ENCODE measurements around the gene ASCL5.

Gene ASCL5

GRCh38 chr1:201077116-201077515, 49.9 kb downstream of the ASCL5 start:
- H3K4me3 ChIP-seq (ENCODE audit: low read depth, low read length) = no peak overlapping the region
- no peak for TF ChIP-seq MAX (IDR thresholded peaks at IDR 0.05; ENCODE audit: low read depth, low read length)
- no peak for TF ChIP-seq MYC (IDR thresholded peaks at IDR 0.05; ENCODE audit: low read depth, low read length)
- no peak for TF ChIP-seq POLR2A (IDR thresholded peaks at IDR 0.05; ENCODE audit: extremely low read depth, insufficient read length)
- no peak for TF ChIP-seq CTCF (IDR thresholded peaks at IDR 0.05; ENCODE audit: low read depth, low read length)
- no peak for DNase-seq (ENCODE audit: low read depth)

DNA sequence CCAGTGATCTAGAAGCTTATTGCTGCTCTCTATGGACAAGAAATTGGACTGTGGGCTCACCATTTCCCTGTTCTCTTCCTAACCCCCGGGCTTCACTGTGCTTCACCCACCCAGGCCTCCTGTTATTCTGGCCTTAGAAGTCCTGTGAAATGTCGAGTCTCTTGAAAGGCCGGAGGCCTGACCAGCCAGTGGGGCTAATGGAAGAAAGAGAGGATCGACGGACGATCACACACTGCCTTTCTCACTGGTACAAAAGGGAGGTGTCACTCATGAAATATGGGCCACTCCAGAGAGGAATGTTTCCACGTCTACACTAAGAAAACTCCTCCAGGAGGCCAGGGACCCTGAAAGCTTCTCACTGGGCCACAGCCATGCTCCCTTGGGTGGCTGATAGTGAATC, 50.9 kb downstream of the ASCL5 start:
- no peak for DNase-seq (ENCODE audit: low read depth)
- no peak for TF ChIP-seq MAX (IDR thresholded peaks at IDR 0.05; ENCODE audit: low read depth, low read length)
- no peak for TF ChIP-seq MYC (IDR thresholded peaks at IDR 0.05; ENCODE audit: low read depth, low read length)
- no peak for TF ChIP-seq POLR2A (IDR thresholded peaks at IDR 0.05; ENCODE audit: extremely low read depth, insufficient read length)
- no peak for TF ChIP-seq CTCF (IDR thresholded peaks at IDR 0.05; ENCODE audit: low read depth, low read length)
- H3K4me3 ChIP-seq (ENCODE audit: low read depth, low read length) = no peak overlapping the region

GRCh38 chr1:201074018-201074417, 53.0 kb downstream of the ASCL5 start:
- no peak for DNase-seq (ENCODE audit: low read depth)
- no peak for TF ChIP-seq MAX (IDR thresholded peaks at IDR 0.05; ENCODE audit: low read depth, low read length)
- TF ChIP-seq POLR2A (IDR thresholded peaks at IDR 0.05; ENCODE audit: extremely low read depth, insufficient read length) = no peak
- TF ChIP-seq MYC (IDR thresholded peaks at IDR 0.05; ENCODE audit: low read depth, low read length) = no peak
- TF ChIP-seq CTCF (IDR thresholded peaks at IDR 0.05; ENCODE audit: low read depth, low read length) = no peak

GRCh38 chr1:201072922-201073321, 54.1 kb downstream of the ASCL5 start:
- no peak overlapping the region for H3K4me3 ChIP-seq (ENCODE audit: low read depth, low read length)
- DNase-seq (ENCODE audit: low read depth) = no peak
- TF ChIP-seq MAX (IDR thresholded peaks at IDR 0.05; ENCODE audit: low read depth, low read length) (no peak), MYC (IDR thresholded peaks at IDR 0.05; ENCODE audit: low read depth, low read length) (no peak), POLR2A (IDR thresholded peaks at IDR 0.05; ENCODE audit: extremely low read depth, insufficient read length) (no peak)

More at GRCh38 chr1:201074018-201074417, 53.0 kb downstream of the ASCL5 start:
- H3K4me3 ChIP-seq (ENCODE audit: low read depth, low read length) = no peak overlapping the region

GRCh38 chr1:201072149-201072548, 54.8 kb downstream of the ASCL5 start:
- DNase-seq (ENCODE audit: low read depth) = no peak
- H3K4me3 ChIP-seq (ENCODE audit: low read depth, low read length) = no peak overlapping the region
- no peak for TF ChIP-seq POLR2A (IDR thresholded peaks at IDR 0.05; ENCODE audit: extremely low read depth, insufficient read length)
- TF ChIP-seq CTCF (IDR thresholded peaks at IDR 0.05; ENCODE audit: low read depth, low read length) = no peak
- TF ChIP-seq MAX (IDR thresholded peaks at IDR 0.05; ENCODE audit: low read depth, low read length) = no peak
- TF ChIP-seq MYC (IDR thresholded peaks at IDR 0.05; ENCODE audit: low read depth, low read length) = no peak

GRCh38 chr1:201069636-201070035, 57.3 kb downstream of the ASCL5 start:
- no peak overlapping the region for H3K4me3 ChIP-seq (ENCODE audit: low read depth, low read length)
- TF ChIP-seq CTCF (IDR thresholded peaks at IDR 0.05; ENCODE audit: low read depth, low read length) (no peak), POLR2A (IDR thresholded peaks at IDR 0.05; ENCODE audit: extremely low read depth, insufficient read length) (no peak), MAX (IDR thresholded peaks at IDR 0.05; ENCODE audit: low read depth, low read length) (no peak), MYC (IDR thresholded peaks at IDR 0.05; ENCODE audit: low read depth, low read length) (no peak)
- no peak for DNase-seq (ENCODE audit: low read depth)

All from NB4 (cell line).